WI38 (cell line): ENCODE measurements around the gene WDR27.

Source experiments
- H3K4me3 ChIP-seq: 2 replicates; pipeline ENCODE4 v1.5.1; 2011; ENCODE audit warnings: low read depth, mild to moderate bottlenecking, control low read depth, low read length
- CTCF ChIP-seq: IDR thresholded peaks from 2 replicates; pipeline ENCODE4 v1.5.1; 2012; ENCODE audit warnings: low read depth, mild to moderate bottlenecking, control low read depth, low read length

WDR27 gene

GRCh38 chr6:169573883-169574282 lies 127.9 kb downstream of the WDR27 start:
- TF ChIP-seq CTCF, result no peak
- no peak overlapping the region for H3K4me3 ChIP-seq

GRCh38 chr6:169571123-169571962 lies 130.5 kb downstream of the WDR27 start:
- TF ChIP-seq CTCF, result no peak
- no peak overlapping the region for H3K4me3 ChIP-seq

- no peak overlapping the region for H3K4me3 ChIP-seq
- no peak for TF ChIP-seq CTCF
These were observed 133.3 kb downstream of the WDR27 start for GRCh38 chr6:169568314-169569087.

GRCh38 chr6:169567819-169568218 lies 134.0 kb downstream of the WDR27 start:
- no peak overlapping the region for H3K4me3 ChIP-seq
- no peak for TF ChIP-seq CTCF

- no peak overlapping the region for H3K4me3 ChIP-seq
- no peak for TF ChIP-seq CTCF
These were observed 134.7 kb downstream of the WDR27 start for GRCh38 chr6:169566961-169567750.

GRCh38 chr6:169566319-169566718 lies 135.5 kb downstream of the WDR27 start:
- H3K4me3 ChIP-seq, result no peak overlapping the region
- no peak for TF ChIP-seq CTCF
